WTC11 (cell line): ENCODE results near the gene ACSM3. TPM values are rescaled to one million over a fixed set of nuclear protein-coding genes. Genes with fewer than 3 reads are reported as not detected.

ENCODE experiments used
- ATAC-seq: fragments of 200-7000 bp; cut with Tn5 transposase; 2 replicates; pipeline ENCODE4 v1.10.0; 2021; ENCODE audit warnings: mild to moderate bottlenecking, moderate library complexity
- CTCF ChIA-PET: fragments of 300-600 bp; sonication (Branson Sonifier 250); formaldehyde crosslinking; loops from one replicate; lab custom pipeline; 2021; ENCODE audit warnings: antibody characterized with exemption; lab: Charles Lee
- POLR2A ChIA-PET: fragments of 350-600 bp; sonication (Branson Sonifier 250); formaldehyde crosslinking; loops from one replicate; lab custom pipeline; 2021; ENCODE audit warnings: antibody characterized with exemption; lab: Charles Lee
- DNase-seq: peaks from one replicate; pipeline ENCODE4 v3.0.0; 2021; ENCODE audit warnings: low spot score
- H3K27ac Mint-ChIP-seq: 2 replicates; pipeline ENCODE4 v1.8.0; 2021; ENCODE audit warnings: mixed read lengths
- H3K27me3 Mint-ChIP-seq: 2 replicates; pipeline ENCODE4 v1.8.0; 2021; ENCODE audit warnings: low read depth, mild to moderate bottlenecking, moderate library complexity, mixed read lengths
- H3K36me3 Mint-ChIP-seq: 2 replicates; pipeline ENCODE4 v1.8.0; 2021; ENCODE audit warnings: mixed read lengths
- H3K4me1 Mint-ChIP-seq: 2 replicates; pipeline ENCODE4 v1.8.0; 2022; ENCODE audit warnings: mixed read lengths
- H3K4me3 Mint-ChIP-seq: 2 replicates; pipeline ENCODE4 v1.8.0; 2021; ENCODE audit warnings: mild to moderate bottlenecking, moderate library complexity, mixed read lengths
- H3K9me3 Mint-ChIP-seq: 2 replicates; pipeline ENCODE4 v1.8.0; 2021; ENCODE audit warnings: mixed read lengths
- AFF4 ChIP-seq: sonication (generic); formaldehyde crosslinking; IDR thresholded peaks from 2 replicates; pipeline ENCODE4 v1.8.1; 2023; ENCODE audit warnings: mild to moderate bottlenecking, missing genetic modification reagents, borderline replicate concordance
- ATF1 ChIP-seq: sonication (generic); formaldehyde crosslinking; IDR thresholded peaks from 2 replicates; pipeline ENCODE4 v1.8.1; 2023; ENCODE audit warnings: mild to moderate bottlenecking, moderate library complexity, missing genetic modification reagents
- E2F1 ChIP-seq: sonication (generic); formaldehyde crosslinking; IDR thresholded peaks from 2 replicates; pipeline ENCODE4 v1.8.0; 2022; ENCODE audit warnings: mild to moderate bottlenecking, missing genetic modification reagents
- ELF4 ChIP-seq: sonication (generic); formaldehyde crosslinking; IDR thresholded peaks from 2 replicates; pipeline ENCODE4 v1.8.1; 2022; ENCODE audit warnings: low read depth, mild to moderate bottlenecking, moderate library complexity, missing genetic modification reagents
- ERG ChIP-seq: fragments of 250-450 bp; sonication (Bioruptor Pico); IDR thresholded peaks from 2 replicates; pipeline ENCODE4 v1.8.0; 2021; ENCODE audit warnings: mild to moderate bottlenecking
- FOXK1 ChIP-seq: sonication (generic); formaldehyde crosslinking; IDR thresholded peaks from 2 replicates; pipeline ENCODE4 v1.8.0; 2022; ENCODE audit warnings: mild to moderate bottlenecking, moderate library complexity, missing genetic modification reagents
- IRF1 ChIP-seq: sonication (generic); formaldehyde crosslinking; IDR thresholded peaks from 2 replicates; pipeline ENCODE4 v1.8.0; 2023; ENCODE audit warnings: missing genetic modification reagents
- MAX ChIP-seq: sonication (generic); formaldehyde crosslinking; IDR thresholded peaks from 2 replicates; pipeline ENCODE4 v1.8.0; 2022; ENCODE audit warnings: mild to moderate bottlenecking, missing genetic modification reagents
- NR1H2 ChIP-seq: sonication (generic); formaldehyde crosslinking; IDR thresholded peaks from 2 replicates; pipeline ENCODE4 v1.9.0; 2021; ENCODE audit warnings: mild to moderate bottlenecking, moderate library complexity, missing genetic modification reagents
- NR3C1 ChIP-seq: sonication (generic); formaldehyde crosslinking; conservative IDR thresholded peaks from 2 replicates; pipeline ENCODE4 v1.8.1; 2023; ENCODE audit warnings: low read depth, mild to moderate bottlenecking, missing genetic modification reagents
- SOX15 ChIP-seq: fragments of 250-450 bp; sonication (Bioruptor Pico); IDR thresholded peaks from 2 replicates; pipeline ENCODE4 v1.9.0; 2021; ENCODE audit warnings: mild to moderate bottlenecking
- ZBTB21 ChIP-seq: sonication (generic); formaldehyde crosslinking; IDR thresholded peaks from 2 replicates; pipeline ENCODE4 v1.8.1; 2023; ENCODE audit warnings: mild to moderate bottlenecking, missing genetic modification reagents, borderline replicate concordance
- ZNF232 ChIP-seq: sonication (generic); formaldehyde crosslinking; IDR thresholded peaks from 2 replicates; pipeline ENCODE4 v1.8.0; 2022; ENCODE audit warnings: mild to moderate bottlenecking, missing genetic modification reagents
- ZNF263 ChIP-seq: sonication (generic); formaldehyde crosslinking; IDR thresholded peaks from 2 replicates; pipeline ENCODE4 v1.8.1; 2022; ENCODE audit warnings: low read depth, mild to moderate bottlenecking, moderate library complexity, missing genetic modification reagents
- ZNF317 ChIP-seq: sonication (generic); formaldehyde crosslinking; IDR thresholded peaks from 2 replicates; pipeline ENCODE4 v1.8.1; 2023; ENCODE audit warnings: low read depth, mild to moderate bottlenecking, moderate library complexity, missing genetic modification reagents, borderline replicate concordance
- ZNF512 ChIP-seq: sonication (generic); formaldehyde crosslinking; IDR thresholded peaks from 2 replicates; pipeline ENCODE4 v1.8.1; 2022; ENCODE audit warnings: missing genetic modification reagents, borderline replicate concordance
- total RNA-seq: library from RNA; stranded (reverse); gene quantifications from 3 replicates; pipeline ENCODE4 v1.2.3, GENCODE V29; 2021

Gene ACSM3
- total RNA-seq, 1 experiment from 2014 or later: 5.0 TPM

- TF ChIP-seq ZBTB21 (CRISPR knock-in tag) (no peak), IRF1 (no peak), MAX (CRISPR knock-in tag) (no peak)
Observed at GRCh38 chr16:20821682-20822081, 57.9 kb downstream of the ACSM3 start (continued).

- Mint-ChIP-seq H3K4me3 (no peak overlapping the region), H3K4me1 (no peaks in the 10 kb centered on the region), H3K9me3 (peaks cover 3% of the 10 kb centered on the region; the same call in 1 of the 2 replicates), H3K27me3 (no peaks in the 10 kb centered on the region), H3K27ac (no peak overlapping the region), H3K36me3 (peaks cover 22% of the 10 kb centered on the region)
- no peak for ATAC-seq
- CTCF ChIA-PET: no interaction called here
- POLR2A ChIA-PET: no interaction called here
- no peak for DNase-seq
- TF ChIP-seq FOXK1 (no peak), SOX15 (CRISPR knock-in tag) (no peak), NR1H2 (no peak), ZNF263 (no peak), ZNF232 (CRISPR knock-in tag) (no peak), ATF1 (CRISPR knock-in tag) (no peak), AFF4 (no peak), NR3C1 (CRISPR knock-in tag) (no peak), ERG (CRISPR knock-in tag) (no peak), ELF4 (CRISPR knock-in tag) (no peak), ZNF512 (CRISPR knock-in tag) (no peak), ZNF317 (CRISPR knock-in tag) (no peak), ZBTB21 (CRISPR knock-in tag) (no peak), E2F1 (no peak)
- TF ChIP-seq, all 79 proteins: peak for 0
Observed at GRCh38 chr16:20822521-20823325, 58.9 kb downstream of the ACSM3 start.
